GM12875 (cell line): ENCODE results near the gene MYO16.

ENCODE experiments used
- H3K4me3 ChIP-seq: one replicate; pipeline ENCODE4 v1.5.1; 2011; ENCODE audit warnings: low read depth, low read length, control low read depth
- TF ChIP-seq, protein P1 (sequence below): IDR thresholded peaks from 2 replicates; pipeline ENCODE4 v1.5.1; 2011; ENCODE audit warnings: low read depth, mild to moderate bottlenecking, control low read depth, inconsistent platforms, low read length, moderate library complexity, borderline replicate concordance; ENCODE audit not compliant: insufficient read depth

The MYO16 gene

GRCh38 chr13:108728370-108728769 lies 99.0 kb downstream of the MYO16 start:
- no peak overlapping the region for H3K4me3 ChIP-seq
- TF ChIP-seq, protein P1, sequence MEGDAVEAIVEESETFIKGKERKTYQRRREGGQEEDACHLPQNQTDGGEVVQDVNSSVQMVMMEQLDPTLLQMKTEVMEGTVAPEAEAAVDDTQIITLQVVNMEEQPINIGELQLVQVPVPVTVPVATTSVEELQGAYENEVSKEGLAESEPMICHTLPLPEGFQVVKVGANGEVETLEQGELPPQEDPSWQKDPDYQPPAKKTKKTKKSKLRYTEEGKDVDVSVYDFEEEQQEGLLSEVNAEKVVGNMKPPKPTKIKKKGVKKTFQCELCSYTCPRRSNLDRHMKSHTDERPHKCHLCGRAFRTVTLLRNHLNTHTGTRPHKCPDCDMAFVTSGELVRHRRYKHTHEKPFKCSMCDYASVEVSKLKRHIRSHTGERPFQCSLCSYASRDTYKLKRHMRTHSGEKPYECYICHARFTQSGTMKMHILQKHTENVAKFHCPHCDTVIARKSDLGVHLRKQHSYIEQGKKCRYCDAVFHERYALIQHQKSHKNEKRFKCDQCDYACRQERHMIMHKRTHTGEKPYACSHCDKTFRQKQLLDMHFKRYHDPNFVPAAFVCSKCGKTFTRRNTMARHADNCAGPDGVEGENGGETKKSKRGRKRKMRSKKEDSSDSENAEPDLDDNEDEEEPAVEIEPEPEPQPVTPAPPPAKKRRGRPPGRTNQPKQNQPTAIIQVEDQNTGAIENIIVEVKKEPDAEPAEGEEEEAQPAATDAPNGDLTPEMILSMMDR: no peak

- no peak overlapping the region for H3K4me3 ChIP-seq
- TF ChIP-seq, protein P1: no peak
Observed at GRCh38 chr13:108733022-108733560, 103.7 kb downstream of the MYO16 start.

DNA sequence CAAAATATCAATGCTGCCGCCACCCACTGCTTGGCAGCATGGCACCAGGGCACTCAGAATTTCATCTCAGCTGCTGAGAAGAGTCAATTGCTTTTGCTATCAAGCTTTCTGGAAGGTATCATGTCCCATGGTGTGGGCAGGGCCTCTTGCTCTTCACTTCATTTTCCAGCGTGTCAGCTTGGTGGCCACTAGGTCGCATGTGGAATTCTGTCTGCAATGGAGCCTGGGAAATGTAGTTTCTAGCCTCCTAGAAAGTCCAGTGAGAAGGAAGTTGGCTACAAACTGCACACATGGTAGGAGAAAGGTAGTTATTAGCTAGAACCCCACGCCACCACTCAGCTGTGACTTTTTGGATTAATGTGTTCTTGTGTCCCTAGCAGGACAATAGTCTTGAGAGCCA lies 105.3 kb downstream of the MYO16 start:
- no peak overlapping the region for H3K4me3 ChIP-seq
- TF ChIP-seq, protein P1: no peak

DNA sequence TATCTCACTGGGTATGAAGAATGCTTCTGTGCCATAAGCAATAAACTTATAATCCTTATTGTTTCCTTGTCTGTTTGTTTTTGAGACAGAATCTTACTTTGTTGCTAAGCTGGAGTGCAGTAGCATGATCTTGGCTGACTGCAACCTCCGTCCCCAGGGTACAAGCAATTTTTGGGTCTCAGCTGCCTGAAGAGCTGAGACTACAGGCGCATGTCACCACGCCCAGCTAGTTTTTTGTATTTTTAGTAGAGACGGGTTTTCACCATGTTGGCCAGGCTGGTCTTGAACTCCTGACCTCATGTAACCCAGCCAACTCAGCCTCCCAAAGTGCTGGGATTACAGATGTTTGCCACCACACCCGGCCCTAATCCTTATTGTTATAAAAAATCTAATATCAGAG lies 112.5 kb downstream of the MYO16 start:
- TF ChIP-seq, protein P1: no peak

DNA sequence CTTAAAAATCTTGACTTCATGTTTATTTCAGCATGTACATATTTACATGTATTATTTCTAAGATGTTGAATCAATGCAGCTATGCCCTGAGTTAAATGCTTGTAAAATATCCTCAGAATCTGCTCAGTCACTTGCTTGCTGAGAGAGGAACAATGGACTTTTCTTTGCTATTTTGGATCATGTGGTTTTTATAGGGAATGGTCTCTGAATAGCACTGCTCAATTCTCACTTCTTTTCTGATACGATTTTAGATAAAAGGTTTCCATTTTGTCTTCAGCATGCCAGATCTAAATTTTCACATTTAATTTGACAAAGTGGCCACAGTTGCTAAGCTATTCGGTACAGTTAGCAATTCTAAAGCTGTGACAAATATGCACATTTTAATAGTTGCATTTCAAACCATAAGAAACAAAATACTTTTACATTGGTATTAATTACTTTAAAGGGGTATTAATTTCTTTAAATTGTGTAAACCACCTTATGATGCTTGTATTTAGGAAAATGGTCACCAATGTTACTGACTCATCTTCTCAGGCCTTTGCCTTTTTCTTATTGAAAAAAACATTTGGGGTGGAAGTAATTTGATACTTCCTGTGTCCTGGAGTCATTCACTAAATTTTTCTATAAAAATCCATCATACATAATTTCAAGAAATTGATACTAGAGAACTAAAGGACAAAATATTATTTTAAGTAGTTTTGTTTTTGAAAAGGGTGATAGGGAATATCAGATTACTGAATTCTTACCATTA lies 113.5 kb downstream of the MYO16 start:
- TF ChIP-seq, protein P1: no peak
- no peak overlapping the region for H3K4me3 ChIP-seq

More for the DNA sequence above, 112.5 kb downstream of the MYO16 start:
- no peak overlapping the region for H3K4me3 ChIP-seq

- TF ChIP-seq, protein P1: no peak
Observed at GRCh38 chr13:108743522-108743921, 114.1 kb downstream of the MYO16 start.

GRCh38 chr13:108747843-108748242 lies 118.4 kb downstream of the MYO16 start:
- TF ChIP-seq, protein P1: no peak
- no peak overlapping the region for H3K4me3 ChIP-seq

More at GRCh38 chr13:108743522-108743921, 114.1 kb downstream of the MYO16 start:
- no peak overlapping the region for H3K4me3 ChIP-seq
